ENCODE measurements around the gene CARD6. TPM values are rescaled to one million over a fixed set of nuclear protein-coding genes. Genes with fewer than 3 reads are reported as not detected.
"Not testable (repeated sequence)": the region's sequence is repeated elsewhere in the genome, so short reads cannot be mapped to it uniquely, and the experiment has no call there.

The CARD6 gene
- total and polyA plus RNA-seq, 7 experiments from 2014 or later, result 1.2 to 5.3 (median 2.9) TPM

GRCh38 chr5:40877371-40877988 is 36.3 kb downstream of the CARD6 start:
- DNase-seq, result no peak
- Histone ChIP-seq H3K4me3 (ENCODE audit: low read length) (no peak overlapping the region), H3K27me3 (ENCODE audit: control insufficient read depth in 2 of 2, insufficient read depth in 2 of 2, low read length in 2 of 2) (no peaks in the 10 kb centered on the region), H3K4me1 (ENCODE audit: control insufficient read depth in 2 of 2, insufficient read depth in 2 of 2, low read length in 2 of 2) (no peaks in the 10 kb centered on the region), H3K9me3 (ENCODE audit: control insufficient read depth in 2 of 3, low read length in 3 of 3) (peaks cover 0 to 6% (median 0%) of the 10 kb centered on the region in 3 experiments), H3K27ac (ENCODE audit: low read depth, low read length) (no peak overlapping the region), H3K36me3 (ENCODE audit: control insufficient read depth in 2 of 3, insufficient read depth in 3 of 3, low read length in 3 of 3) (no peaks in the 10 kb centered on the region)
- peaks cover 0 to 15% (median 4%) of the 10 kb centered on the region in 11 donors for H3K9me3 Mint-ChIP-seq
- peaks cover 0 to 11% (median 0%) of the 10 kb centered on the region in 5 donors for H3K27me3 Mint-ChIP-seq
- peaks cover 0 to 7% (median 5%) of the 10 kb centered on the region in 5 donors for H3K36me3 Mint-ChIP-seq
- ChIA-PET POLR2A (no interaction called here), CTCF (interaction anchor here (0.6 kb wide), 1 partner anchor 79 kb away, joined by 3 read pairs; the partner anchor contains the start of gene PRKAA1)
- peak overlapping the region in 1 of 9 donors; percentile 10 for H3K27ac Mint-ChIP-seq
- intact Hi-C loops (cut with micrococcal nuclease), result loop anchor here in 1 of 2 donors (5.0 kb wide), 1 partner anchor 105 kb away; no protein-coding TSS in a partner anchor
- no peak for ATAC-seq
- peaks cover 0 to 5% (median 0%) of the 10 kb centered on the region in 7 donors for H3K4me1 Mint-ChIP-seq
- H3K4me3 Mint-ChIP-seq, result no peak overlapping the region

- no peak overlapping the region for H3K27ac ChIP-seq (ENCODE audit: low read depth, low read length)
- H3K27me3 Mint-ChIP-seq, result peaks cover 0 to 9% (median 0%) of the 10 kb centered on the region in 5 donors
- intact Hi-C loops (cut with micrococcal nuclease), result loop anchor here (1.0 to 5.0 kb wide), 11 partner anchors 44 to 1300 kb away; partner anchors contain the start of genes RPL37 (in 2 of the 2), PRKAA1 (in 1 of the 2) and TTC33 (in 1 of the 2)
- H3K27ac Mint-ChIP-seq, result no peak overlapping the region
- H3K27me3 ChIP-seq (ENCODE audit: control insufficient read depth in 2 of 2, insufficient read depth in 2 of 2, low read length in 2 of 2), result no peaks in the 10 kb centered on the region
- no peak overlapping the region for H3K4me3 ChIP-seq (ENCODE audit: low read length)
- peaks cover 0 to 15% (median 4%) of the 10 kb centered on the region in 11 donors for H3K9me3 Mint-ChIP-seq
- ChIA-PET CTCF (interaction anchor here (0.5 to 0.8 kb wide), 2 partner anchors 16 to 523 kb away, joined by 3 to 5 read pairs; no protein-coding TSS in a partner anchor), POLR2A (no interaction called here)
- peak; percentile 45 for ATAC-seq
- H3K4me1 Mint-ChIP-seq, result peaks cover 0 to 5% (median 0%) of the 10 kb centered on the region in 7 donors
- H3K36me3 ChIP-seq (ENCODE audit: control insufficient read depth in 2 of 3, insufficient read depth in 3 of 3, low read length in 3 of 3), result no peaks in the 10 kb centered on the region
- no peak overlapping the region for H3K4me3 Mint-ChIP-seq
- H3K4me1 ChIP-seq (ENCODE audit: control insufficient read depth in 2 of 2, insufficient read depth in 2 of 2, low read length in 2 of 2), result no peaks in the 10 kb centered on the region
- H3K36me3 Mint-ChIP-seq, result peaks cover 0 to 7% (median 5%) of the 10 kb centered on the region in 5 donors
- peaks cover 0 to 6% (median 0%) of the 10 kb centered on the region in 3 experiments for H3K9me3 ChIP-seq (ENCODE audit: control insufficient read depth in 2 of 3, low read length in 3 of 3)
- peak in 5 of 9 donors; percentile 23 to 39 (median 29) for DNase-seq
Observed at GRCh38 chr5:40879163-40879942, 38.2 kb downstream of the CARD6 start.

DNA sequence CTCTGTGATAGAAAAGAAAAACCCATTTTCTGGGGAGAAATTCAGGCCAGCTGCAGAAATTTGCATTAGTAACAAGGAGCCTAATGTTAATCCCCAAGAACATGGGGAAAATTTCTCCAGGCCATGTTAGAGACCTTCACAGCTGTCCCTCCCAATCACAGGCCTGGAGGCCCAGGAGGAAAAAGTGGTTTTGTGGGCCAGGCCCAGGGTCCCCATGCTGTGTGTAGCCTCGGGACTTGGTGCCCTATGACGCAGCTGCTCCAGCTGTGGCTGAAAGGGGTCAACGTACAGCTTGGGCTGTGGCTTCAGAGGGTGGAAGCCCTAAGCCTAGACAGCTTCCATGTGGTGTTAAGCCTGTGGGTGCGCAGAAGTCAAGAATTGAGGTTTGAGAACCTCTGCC is 41.1 kb downstream of the CARD6 start:
- H3K4me1 ChIP-seq (ENCODE audit: control insufficient read depth in 2 of 2, insufficient read depth in 2 of 2, low read length in 2 of 2), result no peaks in the 10 kb centered on the region
- no peak overlapping the region for H3K4me3 Mint-ChIP-seq
- intact Hi-C loops (cut with micrococcal nuclease), result no loop called here
- no peak overlapping the region for H3K27ac ChIP-seq (ENCODE audit: low read depth, low read length)
- peaks cover 0 to 6% (median 4%) of the 10 kb centered on the region in 5 donors for H3K36me3 Mint-ChIP-seq
- ATAC-seq (no peak), DNase-seq (no peak)
- peaks cover 0 to 12% (median 3%) of the 10 kb centered on the region in 11 donors for H3K9me3 Mint-ChIP-seq
- H3K4me3 ChIP-seq (ENCODE audit: low read length), result no peak overlapping the region
- H3K27ac Mint-ChIP-seq, result no peak overlapping the region
- peaks cover 0 to 4% (median 0%) of the 10 kb centered on the region in 3 experiments for H3K9me3 ChIP-seq (ENCODE audit: control insufficient read depth in 2 of 3, low read length in 3 of 3)
- H3K27me3 Mint-ChIP-seq, result peaks cover 0 to 14% (median 0%) of the 10 kb centered on the region in 5 donors
- H3K4me1 Mint-ChIP-seq, result peaks cover 0 to 5% (median 0%) of the 10 kb centered on the region in 7 donors
- POLR2A ChIA-PET, result no interaction called here
- no peaks in the 10 kb centered on the region for H3K27me3 ChIP-seq (ENCODE audit: control insufficient read depth in 2 of 2, insufficient read depth in 2 of 2, low read length in 2 of 2)
- no peaks in the 10 kb centered on the region for H3K36me3 ChIP-seq (ENCODE audit: control insufficient read depth in 2 of 3, insufficient read depth in 3 of 3, low read length in 3 of 3)
- CTCF ChIA-PET, result no interaction called here

- H3K27me3 ChIP-seq (ENCODE audit: control insufficient read depth in 2 of 2, insufficient read depth in 2 of 2, low read length in 2 of 2); H3K4me1 Mint-ChIP-seq; intact Hi-C loops (cut with micrococcal nuclease); ATAC-seq; DNase-seq; H3K9me3 Mint-ChIP-seq; H3K36me3 Mint-ChIP-seq; H3K4me3 ChIP-seq (ENCODE audit: low read length); H3K27ac ChIP-seq (ENCODE audit: low read depth, low read length); POLR2A ChIA-PET; CTCF ChIA-PET; H3K4me1 ChIP-seq (ENCODE audit: control insufficient read depth in 2 of 2, insufficient read depth in 2 of 2, low read length in 2 of 2); H3K36me3 ChIP-seq (ENCODE audit: control insufficient read depth in 2 of 3, insufficient read depth in 3 of 3, low read length in 3 of 3); H3K27ac Mint-ChIP-seq; H3K9me3 ChIP-seq (ENCODE audit: control insufficient read depth in 2 of 3, low read length in 3 of 3); H3K4me3 Mint-ChIP-seq: not testable (repeated sequence)
- H3K27me3 Mint-ChIP-seq, result peaks cover 0 to 12% (median 3%) of the 10 kb centered on the region in 5 donors
Observed at GRCh38 chr5:40883051-40883450, 41.9 kb downstream of the CARD6 start.

DNA sequence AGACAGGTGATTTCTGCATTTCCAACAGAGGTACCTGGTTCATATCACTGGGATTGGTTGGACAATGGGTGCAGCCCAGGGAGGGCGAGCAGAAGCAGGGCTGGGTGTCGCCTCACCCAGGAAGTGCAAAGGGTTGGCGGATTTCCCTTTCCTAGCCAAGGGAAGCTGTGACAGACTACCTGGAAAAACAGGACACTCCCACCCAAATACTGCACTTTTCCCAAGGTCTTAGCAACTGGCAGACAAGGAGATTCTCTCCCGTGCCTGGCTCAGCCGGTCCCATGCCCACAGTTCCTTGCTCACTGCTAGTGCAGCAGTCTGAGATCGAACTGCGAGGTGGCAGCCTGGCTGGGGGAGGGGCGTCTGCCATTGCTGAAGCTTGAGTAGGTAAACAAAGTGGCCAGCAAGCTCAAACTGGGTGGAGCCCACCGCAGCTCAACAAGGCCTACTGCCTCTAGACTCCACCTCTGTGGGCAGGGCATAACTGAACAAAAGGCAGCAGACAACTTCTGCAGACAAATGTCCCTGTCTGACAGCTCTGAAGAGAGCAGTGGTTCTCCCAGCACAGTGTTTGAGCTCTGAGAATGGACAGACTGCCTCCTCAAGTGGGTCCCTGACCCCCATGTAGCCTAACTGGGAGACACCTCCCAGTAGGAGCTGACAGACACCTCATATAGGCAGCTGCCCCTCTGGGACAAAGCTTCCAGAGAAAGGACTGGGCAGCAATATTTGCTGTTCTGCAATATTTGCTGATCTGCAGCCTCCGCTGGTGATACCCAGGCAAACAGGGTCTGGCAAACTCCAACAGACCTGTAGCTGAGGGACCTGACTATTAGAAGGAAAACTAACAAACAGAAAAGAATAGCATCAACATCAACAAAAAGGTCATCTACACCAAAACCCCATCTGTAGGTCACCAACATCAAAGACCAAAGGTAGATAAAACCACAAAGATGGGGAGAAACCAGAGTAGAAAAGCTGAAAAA is 54.6 kb downstream of the CARD6 start:
- H3K9me3 ChIP-seq (ENCODE audit: control insufficient read depth in 2 of 3, low read length in 3 of 3); H3K27me3 ChIP-seq (ENCODE audit: control insufficient read depth in 2 of 2, insufficient read depth in 2 of 2, low read length in 2 of 2); POLR2A ChIA-PET; H3K27ac Mint-ChIP-seq; intact Hi-C loops (cut with micrococcal nuclease); H3K4me1 ChIP-seq (ENCODE audit: control insufficient read depth in 2 of 2, insufficient read depth in 2 of 2, low read length in 2 of 2); H3K27ac ChIP-seq (ENCODE audit: low read depth, low read length); DNase-seq; H3K36me3 Mint-ChIP-seq; H3K4me3 Mint-ChIP-seq; H3K9me3 Mint-ChIP-seq; ATAC-seq; H3K4me1 Mint-ChIP-seq; H3K4me3 ChIP-seq (ENCODE audit: low read length); H3K36me3 ChIP-seq (ENCODE audit: control insufficient read depth in 2 of 3, insufficient read depth in 3 of 3, low read length in 3 of 3); CTCF ChIA-PET: not testable (repeated sequence)
- H3K27me3 Mint-ChIP-seq, result peaks cover 0 to 17% (median 6%) of the 10 kb centered on the region in 5 donors
